Spleen (tissue), 7 donors: ENCODE measurements around the gene CPE.

Source experiments
- POLR2A ChIP-seq, 3 donors: fragments of 450-650 bp; IDR thresholded peaks; one replicate each; pipeline ENCODE4 v1.5.1; 2017; ENCODE audit warnings: antibody characterized with exemption in 3 of 3, mild to moderate bottlenecking in 1 of 3
- POLR2AphosphoS5 ChIP-seq, 3 donors: sonication (generic); formaldehyde crosslinking; IDR thresholded peaks; one replicate each; pipeline ENCODE4 v1.5.1; 2017; ENCODE audit warnings: antibody characterized with exemption in 3 of 3
- TF ChIP-seq, protein P1 (sequence below), 11 experiments: fragments of 200-600 bp in 7 of 11; fragments of 450-650 bp in 4 of 11; sonication (generic) in 4 of 11; IDR thresholded peaks in 8 of 11; conservative IDR thresholded peaks in 3 of 11; 1 replicate in 7 of 11; 2 replicates in 4 of 11; pipeline versions ENCODE4 v1.4.0 to v1.8.0; 2016 to 2021; ENCODE audit warnings: antibody characterized with exemption in 11 of 11, inconsistent platforms in 4 of 11, mild to moderate bottlenecking in 1 of 11
- donor health status: DM: no; HTN: no; CAD: no; lungs with moderate emphysema.
- donor health status: DM: no; HTN: no; CAD: no.
- donor health status: DM: no; HTN: no; CAD: no.

- TF ChIP-seq, protein P1, sequence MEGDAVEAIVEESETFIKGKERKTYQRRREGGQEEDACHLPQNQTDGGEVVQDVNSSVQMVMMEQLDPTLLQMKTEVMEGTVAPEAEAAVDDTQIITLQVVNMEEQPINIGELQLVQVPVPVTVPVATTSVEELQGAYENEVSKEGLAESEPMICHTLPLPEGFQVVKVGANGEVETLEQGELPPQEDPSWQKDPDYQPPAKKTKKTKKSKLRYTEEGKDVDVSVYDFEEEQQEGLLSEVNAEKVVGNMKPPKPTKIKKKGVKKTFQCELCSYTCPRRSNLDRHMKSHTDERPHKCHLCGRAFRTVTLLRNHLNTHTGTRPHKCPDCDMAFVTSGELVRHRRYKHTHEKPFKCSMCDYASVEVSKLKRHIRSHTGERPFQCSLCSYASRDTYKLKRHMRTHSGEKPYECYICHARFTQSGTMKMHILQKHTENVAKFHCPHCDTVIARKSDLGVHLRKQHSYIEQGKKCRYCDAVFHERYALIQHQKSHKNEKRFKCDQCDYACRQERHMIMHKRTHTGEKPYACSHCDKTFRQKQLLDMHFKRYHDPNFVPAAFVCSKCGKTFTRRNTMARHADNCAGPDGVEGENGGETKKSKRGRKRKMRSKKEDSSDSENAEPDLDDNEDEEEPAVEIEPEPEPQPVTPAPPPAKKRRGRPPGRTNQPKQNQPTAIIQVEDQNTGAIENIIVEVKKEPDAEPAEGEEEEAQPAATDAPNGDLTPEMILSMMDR (IDR thresholded peaks at IDR 0.05 in 8 of 11, conservative IDR thresholded peaks at IDR 0.05 in 3 of 11): no peak
- no peak for TF ChIP-seq POLR2A (IDR thresholded peaks at IDR 0.05)
- no peak for TF ChIP-seq POLR2AphosphoS5 (IDR thresholded peaks at IDR 0.05)
Observed at GRCh38 chr4:165439981-165440380, 61.2 kb downstream of the CPE start.
